AG04450 (cell line): Measurements from ENCODE around the gene ZNF408. TPM values are rescaled to one million over a fixed set of nuclear protein-coding genes. Genes with fewer than 3 reads are reported as not detected.
A peak's percentile ranks its signal among the peaks of the same experiment; 100 is the strongest.

Source experiments
- CTCF ChIA-PET: fragments of 300-600, 350-600 bp; formaldehyde crosslinking; extraction: SDS; loops from one replicate; lab custom pipeline; 2022; ENCODE audit warnings: antibody characterized with exemption, inconsistent platforms; lab: Charles Lee
- POLR2A ChIA-PET: fragments of 350-600 bp; formaldehyde crosslinking; extraction: SDS; loops from one replicate; lab custom pipeline; 2021; ENCODE audit warnings: antibody characterized with exemption, inconsistent platforms; lab: Yijun Ruan, JAX
- DNase-seq: peaks from one replicate; pipeline ENCODE4 v3.0.0-alpha.2; 2011; ENCODE audit warnings: low read depth, low spot score
- H3K27ac ChIP-seq: one replicate; pipeline ENCODE4 v1.5.1; 2012; ENCODE audit warnings: low read depth, low read length, control low read depth
- H3K27me3 ChIP-seq: one replicate; pipeline ENCODE4 v1.6.0; 2012; ENCODE audit warnings: low read length; ENCODE audit not compliant: control insufficient read depth, insufficient read depth
- H3K4me3 ChIP-seq: 2 replicates; pipeline ENCODE4 v1.5.1; 2011; ENCODE audit warnings: mild to moderate bottlenecking, low read depth, low read length, control low read depth
- H3K9me3 ChIP-seq: 2 replicates; pipeline ENCODE4 v1.5.1; 2012; ENCODE audit warnings: low read length; ENCODE audit not compliant: control insufficient read depth, insufficient read depth
- polyA plus RNA-seq: library from polyadenylated mRNA; depleted of rRNA; stranded (reverse); fragments of >200 nt; gene quantifications from 2 replicates; pipeline ENCODE4 v1.2.3, GENCODE V29; 2011
- TF ChIP-seq, protein P1 (sequence below): IDR thresholded peaks from 2 replicates; pipeline ENCODE4 v1.5.1; 2011; ENCODE audit warnings: low read depth, low read length, control low read depth, inconsistent platforms

ZNF408 gene
- polyA plus RNA-seq, 1 experiment = 4.9 TPM

GRCh38 chr11:46736615-46737014 lies 35.8 kb downstream of the ZNF408 start:
- ChIA-PET CTCF (no interaction called here), POLR2A (no interaction called here)
- no peak overlapping the region for H3K27ac ChIP-seq
- no peak overlapping the region for H3K4me3 ChIP-seq
- no peak for DNase-seq
- H3K9me3 ChIP-seq = no peaks in the 10 kb centered on the region
- no peaks in the 10 kb centered on the region for H3K27me3 ChIP-seq
- TF ChIP-seq, protein P1, sequence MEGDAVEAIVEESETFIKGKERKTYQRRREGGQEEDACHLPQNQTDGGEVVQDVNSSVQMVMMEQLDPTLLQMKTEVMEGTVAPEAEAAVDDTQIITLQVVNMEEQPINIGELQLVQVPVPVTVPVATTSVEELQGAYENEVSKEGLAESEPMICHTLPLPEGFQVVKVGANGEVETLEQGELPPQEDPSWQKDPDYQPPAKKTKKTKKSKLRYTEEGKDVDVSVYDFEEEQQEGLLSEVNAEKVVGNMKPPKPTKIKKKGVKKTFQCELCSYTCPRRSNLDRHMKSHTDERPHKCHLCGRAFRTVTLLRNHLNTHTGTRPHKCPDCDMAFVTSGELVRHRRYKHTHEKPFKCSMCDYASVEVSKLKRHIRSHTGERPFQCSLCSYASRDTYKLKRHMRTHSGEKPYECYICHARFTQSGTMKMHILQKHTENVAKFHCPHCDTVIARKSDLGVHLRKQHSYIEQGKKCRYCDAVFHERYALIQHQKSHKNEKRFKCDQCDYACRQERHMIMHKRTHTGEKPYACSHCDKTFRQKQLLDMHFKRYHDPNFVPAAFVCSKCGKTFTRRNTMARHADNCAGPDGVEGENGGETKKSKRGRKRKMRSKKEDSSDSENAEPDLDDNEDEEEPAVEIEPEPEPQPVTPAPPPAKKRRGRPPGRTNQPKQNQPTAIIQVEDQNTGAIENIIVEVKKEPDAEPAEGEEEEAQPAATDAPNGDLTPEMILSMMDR = no peak

DNA sequence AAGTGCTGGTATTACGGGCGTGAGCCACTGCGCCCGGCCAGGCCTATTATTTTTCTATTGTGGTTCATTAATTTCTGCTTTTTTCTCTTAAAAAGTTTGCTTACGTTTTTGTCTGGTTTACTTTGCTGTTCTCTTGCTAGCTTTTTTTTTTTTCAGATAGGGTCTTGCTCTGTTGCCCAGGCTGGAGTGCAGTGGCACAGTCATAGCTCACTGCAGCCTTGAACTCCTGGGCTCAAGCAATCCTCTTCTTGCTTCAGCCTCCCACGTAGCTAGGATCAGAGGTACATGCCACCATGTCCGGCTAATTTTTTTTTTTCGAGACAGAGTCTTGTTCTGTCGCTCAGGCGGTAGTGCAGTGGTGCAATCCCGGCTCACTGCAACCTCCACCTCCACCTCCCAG lies 36.9 kb downstream of the ZNF408 start:
- TF ChIP-seq, protein P1 = no peak
- CTCF ChIA-PET = interaction anchor here (0.7 kb wide), 1 partner anchor 76 kb away, joined by 3 read pairs; no protein-coding TSS in a partner anchor
- POLR2A ChIA-PET = no interaction called here

DNA sequence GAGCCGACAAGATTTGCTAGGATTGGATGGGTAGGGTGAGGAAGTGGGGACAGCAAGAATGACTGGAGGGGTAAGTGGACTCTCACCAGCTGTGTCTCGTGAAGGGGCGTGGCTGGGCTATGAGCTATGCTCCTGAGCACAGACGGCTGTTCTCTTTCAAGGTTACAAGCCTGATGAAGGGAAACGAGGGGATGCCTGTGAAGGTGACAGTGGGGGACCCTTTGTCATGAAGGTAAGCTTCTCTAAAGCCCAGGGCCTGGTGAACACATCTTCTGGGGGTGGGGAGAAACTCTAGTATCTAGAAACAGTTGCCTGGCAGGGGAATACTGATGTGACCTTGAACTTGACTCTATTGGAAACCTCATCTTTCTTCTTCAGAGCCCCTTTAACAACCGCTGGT lies 38.1 kb downstream of the ZNF408 start:
- Histone ChIP-seq H3K4me3 (no peak overlapping the region), H3K9me3 (no peaks in the 10 kb centered on the region), H3K27ac (no peak overlapping the region), H3K27me3 (no peaks in the 10 kb centered on the region)
- TF ChIP-seq, protein P1 = no peak
- ChIA-PET POLR2A (interaction anchor here (0.6 kb wide), 1 partner anchor 8 kb away, joined by 4 read pairs; no protein-coding TSS in a partner anchor), CTCF (no interaction called here)
- DNase-seq = no peak

More for the DNA sequence above, 36.9 kb downstream of the ZNF408 start:
- no peak for DNase-seq
- Histone ChIP-seq H3K27me3 (no peaks in the 10 kb centered on the region), H3K4me3 (no peak overlapping the region), H3K27ac (no peak overlapping the region), H3K9me3 (no peaks in the 10 kb centered on the region)

DNA sequence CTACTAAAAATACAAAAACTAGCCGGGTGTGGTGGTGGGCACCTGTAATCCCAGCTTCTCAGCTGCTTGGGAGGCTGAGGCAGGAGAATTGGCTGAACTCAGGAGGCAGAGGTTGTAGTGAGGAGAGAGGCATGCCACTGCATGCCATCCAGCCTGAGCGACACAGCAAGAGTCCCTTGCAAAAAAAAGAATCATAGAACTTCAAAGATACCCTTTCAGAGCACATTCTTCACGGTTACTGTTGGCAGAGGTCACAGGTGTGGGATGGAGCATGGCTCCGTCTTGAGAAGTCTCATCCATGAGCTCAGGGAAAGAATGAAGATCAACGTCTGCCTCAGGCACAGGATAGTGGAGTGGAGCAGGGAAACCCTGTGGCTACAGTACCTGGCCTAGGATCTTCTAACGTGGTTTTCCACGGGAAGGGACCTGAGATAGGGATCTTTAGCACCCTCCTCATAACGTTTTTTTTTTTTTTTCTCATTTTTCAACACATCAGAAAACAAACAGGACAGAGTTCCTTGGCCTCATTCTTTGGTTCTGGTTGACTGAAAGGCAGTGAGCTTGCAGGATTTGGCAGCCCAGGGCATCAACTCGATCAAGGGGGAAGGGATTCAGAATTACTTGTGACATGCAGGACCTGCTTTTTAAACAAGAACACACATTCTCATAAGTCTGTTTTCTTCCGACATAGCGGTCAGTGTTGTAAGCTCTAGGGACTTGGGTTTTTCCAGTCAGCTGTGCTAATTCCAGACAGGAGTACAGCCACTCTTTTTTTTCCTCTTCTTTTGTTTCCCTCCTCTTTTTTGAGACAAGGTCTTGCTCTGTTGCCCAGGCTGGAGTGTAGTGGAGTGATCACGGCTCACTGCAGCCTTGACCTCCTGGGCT lies 41.0 kb downstream of the ZNF408 start:
- TF ChIP-seq, protein P1 = no peak
- ChIA-PET POLR2A (interaction anchor here (0.7 kb wide), 1 partner anchor 411 kb away, joined by 3 read pairs; no protein-coding TSS in a partner anchor), CTCF (no interaction called here)
- no peak for DNase-seq
- H3K27me3 ChIP-seq = no peaks in the 10 kb centered on the region
- H3K27ac ChIP-seq = peak overlapping the region; percentile 11
- H3K4me3 ChIP-seq = no peak overlapping the region
- no peaks in the 10 kb centered on the region for H3K9me3 ChIP-seq

DNA sequence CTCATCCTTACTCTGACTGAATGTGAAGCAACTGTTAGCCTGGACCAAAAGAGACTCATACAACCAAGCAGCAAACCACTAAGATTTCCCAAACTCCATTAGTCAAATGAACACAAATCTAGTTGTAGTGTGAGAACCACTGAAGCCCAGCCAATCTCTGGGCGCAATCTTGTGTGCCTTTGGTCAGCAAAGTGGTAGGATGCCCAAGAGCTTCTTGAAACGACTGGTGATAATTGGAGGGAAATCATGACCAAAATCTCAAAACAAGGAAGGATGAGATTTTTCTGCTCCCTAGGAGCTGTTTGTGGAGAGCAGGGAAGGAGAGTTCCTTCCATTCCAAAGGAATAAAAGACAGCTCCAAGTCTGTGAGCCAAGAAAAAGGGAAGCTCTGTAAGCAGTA lies 42.2 kb downstream of the ZNF408 start:
- H3K9me3 ChIP-seq = no peaks in the 10 kb centered on the region
- H3K27me3 ChIP-seq = no peaks in the 10 kb centered on the region
- POLR2A ChIA-PET = interaction anchor here (0.9 kb wide), 1 partner anchor 42 kb away, joined by 4 read pairs; the partner anchor contains the start of genes ARHGAP1 and ZNF408
- no peak overlapping the region for H3K27ac ChIP-seq
- CTCF ChIA-PET = interaction anchor here (0.6 kb wide), 1 partner anchor 571 kb away, joined by 3 read pairs; no protein-coding TSS in a partner anchor
- no peak overlapping the region for H3K4me3 ChIP-seq
- TF ChIP-seq, protein P1 = no peak
- no peak for DNase-seq
